ENCODE results near the gene CACNA1S.

- TF ChIP-seq CTCF (IDR thresholded peaks at IDR 0.05; ENCODE audit: poor library complexity) (peak; percentile 88), EZH2 (IDR thresholded peaks at IDR 0.05; ENCODE audit: borderline replicate concordance) (no peak), EZH2phosphoT487 (IDR thresholded peaks at IDR 0.05; ENCODE audit: low read depth, severe bottlenecking, unreplicated experiment) (no peak)
These were observed 2.3 kb upstream of the CACNA1S start for GRCh38 chr1:201114245-201115131.

Measured in hepatocyte (in vitro differentiated cells).